SK-N-SH (cell line): Measurements from ENCODE around the gene CIAO2B. TPM values are rescaled to one million over a fixed set of nuclear protein-coding genes. Genes with fewer than 3 reads are reported as not detected.

ENCODE experiments used
- polyA plus RNA-seq, 3 experiments: library from polyadenylated mRNA; depleted of rRNA; stranded (reverse); fragments of >200 nt; gene quantifications; 2 replicates each; pipeline ENCODE4 v1.2.3, GENCODE V29; 2012

CIAO2B gene
- polyA plus RNA-seq, 1 of the 3 experiments (the other 2 are of a cell fraction), result 665 TPM

Other genes starting within 250 kb of the CIAO2B start
- 21.7 and 30.8 TPM in 2 replicates for gene CMTM4, start 237.7 kb downstream of the CIAO2B start, polyA plus RNA-seq (2012; rRNA removed)
- gene DYNC1LI2, start 182.8 kb downstream of the CIAO2B start, polyA plus RNA-seq (2012; rRNA removed), result 33.1 and 49.6 TPM in 2 replicates
- gene TERB1, start 132.8 kb downstream of the CIAO2B start, polyA plus RNA-seq (2012; rRNA removed), result 0.06 and 0.08 TPM in 2 replicates
- 33.8 and 45.5 TPM in 2 replicates for gene NAE1, start 103.4 kb downstream of the CIAO2B start, polyA plus RNA-seq (2012; rRNA removed)
- 0.11 and 0.12 TPM in 2 replicates for gene CA7, start 90.0 kb downstream of the CIAO2B start, polyA plus RNA-seq (2012; rRNA removed)
- 4.7 and 7.3 TPM in 2 replicates for gene PDP2, start 53.9 kb downstream of the CIAO2B start, polyA plus RNA-seq (2012; rRNA removed)
- gene CDH16, start 15.5 kb downstream of the CIAO2B start, polyA plus RNA-seq (2012; rRNA removed), result not detected in 2 replicates
- gene RRAD, start 8.9 kb downstream of the CIAO2B start, polyA plus RNA-seq (2012; rRNA removed), result 9.3 and 11.7 TPM in 2 replicates
- 33.1 and 37.8 TPM in 2 replicates for gene CES2, start 1.1 kb upstream of the CIAO2B start, polyA plus RNA-seq (2012; rRNA removed)
- 1.4 and 1.8 TPM in 2 replicates for gene CES3, start 26.9 kb upstream of the CIAO2B start, polyA plus RNA-seq (2012; rRNA removed)
- gene CES4A, start 54.2 kb upstream of the CIAO2B start, polyA plus RNA-seq (2012; rRNA removed), result 7.3 and 13.2 TPM in 2 replicates
- 38.8 and 40.1 TPM in 2 replicates for gene CBFB, start 94.7 kb upstream of the CIAO2B start, polyA plus RNA-seq (2012; rRNA removed)
- 17.3 and 22.6 TPM in 2 replicates for gene PHAF1, start 175.5 kb upstream of the CIAO2B start, polyA plus RNA-seq (2012; rRNA removed)
- gene B3GNT9, start 216.6 kb upstream of the CIAO2B start, polyA plus RNA-seq (2012; rRNA removed), result 9.8 and 9.9 TPM in 2 replicates
- 27.7 and 28.5 TPM in 2 replicates for gene TRADD, start 225.5 kb upstream of the CIAO2B start, polyA plus RNA-seq (2012; rRNA removed)
- gene FBXL8, start 225.6 kb upstream of the CIAO2B start, polyA plus RNA-seq (2012; rRNA removed), result 17.8 and 21.8 TPM in 2 replicates
- 33.4 and 44.4 TPM in 2 replicates for gene HSF4, start 230.3 kb upstream of the CIAO2B start, polyA plus RNA-seq (2012; rRNA removed)
- gene NOL3, start 236.1 kb upstream of the CIAO2B start, polyA plus RNA-seq (2012; rRNA removed), result 34.1 and 38.7 TPM in 2 replicates
- 68.5 and 83.5 TPM in 2 replicates for gene MATCAP1, start 249.6 kb upstream of the CIAO2B start, polyA plus RNA-seq (2012; rRNA removed)